ENCODE results near the gene CSRP3. TPM values are rescaled to one million over a fixed set of nuclear protein-coding genes. Genes with fewer than 3 reads are reported as not detected.

The CSRP3 gene
- total and polyA plus RNA-seq, 7 donors = 0.66 to 1.2 (median 1.2) TPM; not detected in 4

- Histone ChIP-seq H3K4me1 (peaks cover 0 to 6% (median 2%) of the 10 kb centered on the region in 4 donors), H3K27me3 (no peaks in the 10 kb centered on the region), H3K9me3 (no peaks in the 10 kb centered on the region), H3K27ac (no peak overlapping the region), H3K4me3 (no peak overlapping the region), H3K36me3 (peaks cover 0 to 61% (median 4%) of the 10 kb centered on the region in 4 donors)
- no peak for TF ChIP-seq POLR2A (IDR thresholded peaks at IDR 0.05)
- no peak for TF ChIP-seq POLR2AphosphoS5 (IDR thresholded peaks at IDR 0.05)
- no peak for TF ChIP-seq CTCF (IDR thresholded peaks at IDR 0.05)
- no peak for TF ChIP-seq EP300 (IDR thresholded peaks at IDR 0.05)
- no peak for DNase-seq
- intact Hi-C loops (cut with DNase I) = no loop called here
- 97 to 98% methylated on average over 2 of the region's 2 CpGs for WGBS, 2 donors
Measured at GRCh38 chr11:19168090-19168489, 33.7 kb downstream of the CSRP3 start.

GRCh38 chr11:19164881-19165280 lies 36.9 kb downstream of the CSRP3 start:
- H3K4me3 ChIP-seq = no peak overlapping the region
- DNase-seq = no peak
- peaks cover 0 to 46% (median 0%) of the 10 kb centered on the region in 4 donors for H3K36me3 ChIP-seq
- no peaks in the 10 kb centered on the region for H3K27me3 ChIP-seq
- H3K27ac ChIP-seq = no peak overlapping the region
- 92 to 96% methylated on average over 2 of the region's 2 CpGs for WGBS, 2 donors
- intact Hi-C loops (cut with DNase I) = no loop called here
- H3K9me3 ChIP-seq = no peaks in the 10 kb centered on the region
- TF ChIP-seq EP300 (IDR thresholded peaks at IDR 0.05) = no peak
- TF ChIP-seq POLR2A (IDR thresholded peaks at IDR 0.05) = no peak
- TF ChIP-seq CTCF (IDR thresholded peaks at IDR 0.05) = no peak
- no peak for TF ChIP-seq POLR2AphosphoS5 (IDR thresholded peaks at IDR 0.05)
- H3K4me1 ChIP-seq = peaks cover 0 to 6% (median 2%) of the 10 kb centered on the region in 4 donors

- intact Hi-C loops (cut with DNase I) = no loop called here
- TF ChIP-seq EP300 (IDR thresholded peaks at IDR 0.05) = no peak
- no peak for TF ChIP-seq POLR2A (IDR thresholded peaks at IDR 0.05)
- TF ChIP-seq POLR2AphosphoS5 (IDR thresholded peaks at IDR 0.05) = no peak
- no peak for TF ChIP-seq CTCF (IDR thresholded peaks at IDR 0.05)
- Histone ChIP-seq H3K4me3 (no peak overlapping the region), H3K9me3 (no peaks in the 10 kb centered on the region), H3K4me1 (peaks cover 0 to 6% (median 2%) of the 10 kb centered on the region in 4 donors), H3K36me3 (peaks cover 0 to 51% (median 0%) of the 10 kb centered on the region in 4 donors), H3K27me3 (no peaks in the 10 kb centered on the region), H3K27ac (no peak overlapping the region)
- 85 to 87% methylated on average over 4 of the region's 4 CpGs for whole genome bisulfite sequencing, 2 donors
- no peak for DNase-seq
Measured at GRCh38 chr11:19164230-19164855, 37.4 kb downstream of the CSRP3 start.

- TF ChIP-seq POLR2AphosphoS5 (IDR thresholded peaks at IDR 0.05) (no peak), EP300 (IDR thresholded peaks at IDR 0.05) (no peak), CTCF (IDR thresholded peaks at IDR 0.05) (no peak), POLR2A (IDR thresholded peaks at IDR 0.05) (no peak)
- H3K4me1 ChIP-seq = peaks cover 0 to 6% (median 2%) of the 10 kb centered on the region in 4 donors
- WGBS, 2 donors = 80 to 83% methylated on average over 1 of the region's 1 CpG
- DNase-seq = no peak
- H3K36me3 ChIP-seq = peaks cover 0 to 55% (median 0%) of the 10 kb centered on the region in 4 donors
- no peak overlapping the region for H3K4me3 ChIP-seq
- no peaks in the 10 kb centered on the region for H3K9me3 ChIP-seq
- intact Hi-C loops (cut with DNase I) = no loop called here
- no peak overlapping the region for H3K27ac ChIP-seq
- H3K27me3 ChIP-seq = no peaks in the 10 kb centered on the region
Measured at GRCh38 chr11:19163617-19164016, 38.2 kb downstream of the CSRP3 start.

Measured in sigmoid colon (tissue), 7 donors.